ENCODE data around the gene WDR1.
A peak's percentile ranks its signal among the peaks of the same experiment; 100 is the strongest.

WDR1 gene

DNA sequence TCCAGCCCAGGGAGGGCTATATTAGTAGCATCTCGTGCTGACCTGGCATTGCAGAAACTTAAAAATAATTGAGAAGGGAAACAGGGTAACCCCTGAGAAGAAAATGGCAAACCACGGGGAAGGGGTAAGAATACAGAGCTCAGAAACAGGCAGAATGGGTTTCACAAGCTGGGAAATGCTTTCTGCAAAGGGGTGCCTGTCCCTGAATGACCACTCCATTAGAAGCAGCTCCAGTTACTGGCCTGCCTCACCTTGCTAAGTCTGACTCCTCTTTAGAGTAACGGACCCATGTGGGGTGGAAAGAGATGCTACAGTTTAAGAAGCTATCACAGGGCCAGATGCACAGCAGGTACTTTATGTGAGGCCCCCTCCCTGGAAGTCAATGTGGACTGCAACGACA lies 2.5 kb downstream of the WDR1 start:
- DNase-seq, result no peak

DNA sequence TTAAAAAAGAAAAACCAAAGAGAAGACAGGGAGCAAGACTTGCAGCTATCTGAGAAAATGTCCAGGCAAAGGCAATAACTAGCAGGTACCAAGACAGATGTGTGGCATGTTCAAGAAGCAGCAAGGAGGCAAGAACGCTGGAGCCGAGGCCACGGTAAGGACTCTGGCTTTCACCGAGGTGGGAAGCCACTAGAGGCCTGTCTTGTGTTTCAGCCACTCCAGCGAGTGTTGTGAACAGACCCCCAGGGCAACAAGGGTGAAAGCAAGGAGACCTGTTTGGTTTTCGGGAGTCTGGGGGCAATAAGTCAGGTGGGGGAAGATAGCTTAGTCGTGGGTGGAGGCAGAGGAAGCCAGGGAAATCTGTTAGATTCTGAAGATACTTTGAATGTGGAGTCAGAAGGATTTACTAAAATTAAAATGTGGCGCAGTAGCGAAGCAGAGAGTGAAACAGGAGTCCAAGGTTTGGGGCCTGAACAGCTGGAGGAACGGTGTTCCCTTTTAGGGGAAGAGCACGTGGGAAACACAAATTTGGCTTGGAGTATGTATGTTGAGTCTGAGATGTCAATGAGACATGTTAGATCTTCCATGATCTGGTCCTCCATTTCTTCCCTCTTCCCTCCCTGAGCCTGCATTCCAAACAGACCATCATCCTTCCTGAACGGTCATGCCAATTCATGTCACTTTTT lies 3.1 kb downstream of the WDR1 start:
- no peak for DNase-seq

DNA sequence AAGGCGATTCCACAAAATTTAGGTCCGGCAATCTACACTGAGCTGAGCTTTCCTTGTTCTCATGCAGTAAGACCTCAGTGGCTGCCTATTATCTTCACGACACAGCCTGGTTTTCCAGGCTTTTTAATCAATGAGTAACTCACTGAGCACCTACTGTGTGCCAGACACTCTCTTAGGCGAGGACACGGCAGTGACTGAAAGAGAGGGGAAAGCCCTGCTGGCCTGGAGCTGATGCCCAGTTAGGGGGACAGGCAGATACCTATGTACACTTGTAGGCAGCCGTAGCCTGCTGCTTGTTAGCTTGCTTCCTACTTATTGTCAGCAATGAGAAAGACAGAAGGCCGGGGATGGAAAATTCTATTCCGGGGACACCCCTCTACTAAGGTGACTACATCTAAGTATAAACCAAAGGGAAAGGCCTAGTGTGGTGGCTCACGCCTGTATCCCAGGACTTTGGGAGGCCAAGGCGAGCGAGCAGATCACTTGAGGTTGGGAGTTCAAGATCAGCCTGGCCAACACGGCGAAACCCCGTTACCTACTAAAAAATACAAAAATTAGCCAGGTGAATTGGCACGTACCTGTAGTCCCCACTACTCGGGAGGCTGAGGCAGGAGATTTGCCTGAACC lies 3.8 kb downstream of the WDR1 start:
- DNase-seq, result no peak

DNA sequence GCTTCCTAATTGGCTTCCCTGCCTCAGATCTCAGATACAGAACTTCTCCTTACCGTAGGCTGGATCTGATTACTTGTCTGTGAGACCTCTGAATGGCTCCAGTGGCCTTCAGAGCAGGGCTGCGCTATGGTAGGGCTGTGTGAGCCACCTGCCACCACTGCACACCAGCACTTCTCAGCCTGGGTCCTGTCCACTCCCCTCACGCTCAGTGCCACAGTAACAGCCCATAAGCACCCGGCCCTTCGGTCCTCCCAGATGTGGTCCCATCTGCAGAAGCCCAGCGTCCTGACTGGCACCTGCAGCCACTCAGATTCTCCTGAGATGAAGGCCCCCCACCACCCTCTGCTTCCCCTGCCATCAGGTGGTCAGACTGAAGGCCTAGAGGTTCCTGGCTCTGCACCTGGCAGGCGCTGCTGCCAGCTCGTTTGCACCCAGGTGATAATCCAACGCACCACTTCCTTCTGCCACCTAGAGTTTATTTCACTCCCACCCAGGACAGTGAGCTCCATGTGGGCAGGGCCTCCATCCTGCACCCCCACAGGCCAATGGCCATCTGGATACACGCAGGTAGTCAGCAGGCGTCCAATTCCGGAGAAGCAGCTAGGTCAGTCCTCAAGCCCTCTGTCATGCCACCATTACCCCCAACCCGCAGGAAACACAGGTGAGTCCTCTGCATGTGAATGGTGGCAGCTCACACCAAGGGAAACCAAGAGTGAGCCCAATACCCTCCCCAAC lies 5.4 kb downstream of the WDR1 start:
- no peak for DNase-seq

DNA sequence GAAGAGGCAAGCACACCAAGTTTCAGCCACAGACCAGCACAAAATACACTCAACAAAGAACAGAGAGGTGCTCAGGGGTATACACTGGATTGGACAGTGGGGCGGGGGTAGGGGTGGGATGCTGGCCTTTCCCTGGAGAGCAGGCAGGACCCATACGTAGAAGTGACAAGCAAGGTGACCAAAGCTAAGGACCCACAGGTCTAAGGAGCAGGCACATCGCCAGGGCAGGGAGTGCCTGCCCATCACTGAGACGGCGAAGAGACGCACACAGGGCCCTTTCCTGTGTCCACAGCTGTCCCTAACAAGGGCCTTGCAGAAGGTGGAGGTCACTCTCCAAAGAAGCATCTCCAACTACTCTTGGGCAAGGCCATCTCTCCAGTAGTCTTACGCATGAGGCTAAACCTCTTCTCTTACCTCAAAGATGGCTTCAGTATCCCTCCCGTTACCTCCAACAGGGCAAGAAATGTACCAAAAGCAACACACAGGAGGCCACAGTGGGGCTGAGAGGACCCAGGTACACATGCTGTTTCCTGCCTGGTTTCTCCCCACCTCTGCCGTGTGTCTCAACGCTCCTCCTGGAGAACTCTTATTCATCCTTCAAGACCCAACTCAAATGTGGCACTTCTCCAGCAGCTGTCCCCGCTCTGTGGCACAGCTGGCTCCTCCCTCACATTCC lies 6.5 kb downstream of the WDR1 start:
- DNase-seq, result no peak

DNA sequence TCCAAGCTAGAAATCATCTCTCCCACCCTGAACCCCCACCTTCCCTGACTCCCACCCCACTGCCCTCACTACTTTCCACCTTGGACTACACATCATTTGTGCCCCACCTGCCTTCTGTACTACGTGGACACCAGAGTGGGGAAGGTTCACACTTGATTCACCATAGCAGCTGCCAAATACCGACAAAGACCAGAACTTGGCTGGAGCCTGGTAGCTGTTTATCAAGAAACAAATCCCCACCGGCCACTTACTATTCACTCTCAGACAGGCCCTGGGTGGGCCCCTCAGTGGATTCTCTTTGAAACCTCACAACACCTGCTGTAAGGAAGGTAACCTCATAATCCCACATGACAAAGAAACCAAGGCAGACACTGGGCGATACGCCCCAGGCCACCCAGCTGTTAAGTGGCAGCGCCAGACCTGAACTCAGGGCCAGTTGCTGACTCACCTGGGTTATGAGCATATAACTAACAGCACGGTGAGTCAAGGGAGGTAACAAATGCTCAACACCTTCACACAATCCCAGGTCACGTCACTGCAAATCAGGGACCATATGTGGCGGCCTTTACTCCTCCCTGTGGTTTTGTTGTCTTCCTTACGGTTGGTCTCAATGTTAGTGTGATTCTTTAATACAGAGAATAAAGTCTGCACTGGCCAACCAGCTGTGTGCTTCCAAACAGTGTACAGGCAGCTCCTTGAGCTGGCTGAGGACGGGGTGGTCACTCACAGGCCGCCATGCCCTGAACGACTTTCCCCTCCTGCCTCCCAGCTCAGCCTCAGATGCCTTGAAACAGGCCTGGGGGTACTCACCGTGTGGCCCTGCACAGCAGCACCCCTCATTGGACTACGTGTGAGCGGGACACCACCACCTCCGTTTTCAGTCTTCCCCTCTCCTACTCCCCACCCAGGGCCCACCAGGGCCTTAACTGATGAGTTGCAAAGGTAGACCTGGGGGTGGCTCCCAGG lies 7.5 kb downstream of the WDR1 start:
- no peak for DNase-seq

DNA sequence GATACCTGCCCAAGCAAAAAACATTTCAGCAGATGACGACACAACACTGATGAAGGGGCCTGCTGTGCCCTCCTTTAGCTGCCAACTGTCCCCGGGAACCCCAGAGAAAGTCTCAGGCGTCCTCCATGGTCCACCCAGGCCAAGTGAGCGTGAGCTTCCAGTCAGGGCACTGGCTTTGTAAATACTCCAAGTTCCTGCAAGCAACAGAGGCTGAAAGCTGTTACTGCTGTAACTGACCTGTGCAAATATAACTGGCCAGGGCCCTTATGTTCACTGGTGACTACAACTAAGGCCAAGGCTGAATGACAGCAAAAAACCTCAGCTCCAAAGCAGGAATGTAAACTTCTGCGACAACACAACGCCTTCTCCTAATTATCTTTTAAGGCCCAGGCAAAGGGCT lies 8.2 kb downstream of the WDR1 start:
- no peak for DNase-seq

DNA sequence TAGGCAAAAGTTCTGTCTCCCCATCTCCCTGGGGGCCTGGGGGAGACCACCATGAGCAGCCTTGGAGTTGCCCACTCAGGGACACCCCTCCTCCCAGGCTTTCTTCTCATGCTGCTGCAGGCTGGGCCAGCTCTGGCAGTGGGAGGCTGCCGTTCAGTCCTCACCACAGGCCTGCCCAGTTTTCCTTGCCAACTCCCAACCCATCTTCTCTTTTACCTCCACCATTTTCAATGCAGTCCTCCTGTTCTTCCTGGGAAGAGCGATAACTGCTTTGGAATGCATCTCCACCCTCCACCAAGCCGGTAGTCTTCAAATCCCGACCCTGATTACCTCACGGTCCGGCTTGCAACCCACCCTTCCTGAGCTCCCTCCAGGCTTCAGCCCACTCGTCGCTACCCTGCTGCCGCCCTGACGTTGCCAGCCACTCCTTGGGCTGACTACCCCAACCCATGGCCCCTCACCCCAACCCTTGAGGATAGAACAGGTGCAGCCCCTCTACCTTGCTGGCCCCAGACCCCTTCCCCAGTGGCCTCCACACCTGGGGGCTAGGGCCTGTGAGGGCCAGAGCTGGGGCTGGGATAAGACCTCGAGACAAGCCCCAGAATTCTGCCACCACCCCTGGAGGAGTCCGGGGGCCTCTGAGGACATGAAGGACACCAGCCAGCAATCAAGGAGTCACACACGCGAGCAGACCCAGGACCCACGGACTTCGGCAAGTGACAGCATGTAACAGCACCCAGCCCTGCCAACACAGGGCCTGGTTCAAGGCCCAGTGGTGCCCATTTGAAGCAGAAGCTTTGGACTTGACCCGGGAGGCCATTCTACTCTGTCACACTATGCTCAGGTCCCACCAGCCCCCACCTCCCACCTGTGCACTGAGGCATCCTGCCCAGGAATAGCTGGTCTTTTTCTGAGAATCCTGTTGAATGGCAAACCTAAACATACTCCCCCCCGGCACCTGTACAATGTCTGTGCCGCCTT lies 9.2 kb downstream of the WDR1 start:
- DNase-seq, result no peak

DNA sequence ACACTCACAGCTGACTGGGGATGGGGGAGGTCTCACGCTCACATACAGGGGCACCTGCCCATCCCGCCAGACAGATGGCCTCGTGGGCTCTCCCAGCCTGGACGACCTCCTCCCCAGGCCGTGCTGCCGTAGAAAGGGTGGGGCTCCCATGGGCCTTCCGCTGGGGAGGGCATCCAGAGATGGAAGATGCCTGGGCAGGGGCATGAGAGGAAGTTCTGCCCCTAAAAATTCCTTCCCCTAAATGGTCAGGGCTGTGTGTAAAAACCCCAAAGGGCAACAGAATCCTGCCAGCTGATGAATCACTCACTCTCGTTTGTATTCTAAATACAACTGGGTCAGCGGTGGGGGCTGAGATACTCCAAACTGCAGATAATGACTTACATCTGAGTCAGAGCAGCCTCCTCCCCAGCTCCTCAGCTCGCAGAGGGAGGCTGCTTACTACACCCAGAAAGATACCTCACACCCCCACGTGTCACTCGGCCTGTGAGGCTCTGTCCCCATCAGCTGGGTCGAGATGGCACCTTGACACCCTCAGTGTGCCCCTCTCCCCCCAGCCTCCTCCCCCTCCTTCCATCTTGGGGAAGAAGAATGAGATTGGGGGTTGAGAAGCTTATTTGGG lies 10.1 kb downstream of the WDR1 start:
- peak in 2 of 14 donors; percentile 68 to 77 for DNase-seq

DNA sequence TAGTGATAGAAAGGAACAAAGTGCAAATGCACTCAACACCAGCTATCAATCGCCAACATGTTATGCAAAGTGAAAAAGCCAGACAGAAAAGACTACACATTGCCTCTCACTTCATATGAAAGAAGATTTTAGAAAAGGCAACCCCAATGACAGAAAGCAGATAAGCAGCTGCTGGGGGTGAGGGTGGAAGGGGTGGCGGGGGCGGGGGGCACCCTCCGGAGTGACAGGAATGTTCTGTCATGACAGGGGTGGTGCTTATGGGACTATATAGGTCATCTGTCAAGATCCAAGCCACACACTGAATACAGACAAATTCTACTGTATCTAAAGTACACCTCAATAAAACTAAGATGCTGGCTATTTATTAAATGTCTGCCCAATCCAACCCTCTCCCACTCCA lies 10.7 kb downstream of the WDR1 start:
- DNase-seq, result no peak

DNA sequence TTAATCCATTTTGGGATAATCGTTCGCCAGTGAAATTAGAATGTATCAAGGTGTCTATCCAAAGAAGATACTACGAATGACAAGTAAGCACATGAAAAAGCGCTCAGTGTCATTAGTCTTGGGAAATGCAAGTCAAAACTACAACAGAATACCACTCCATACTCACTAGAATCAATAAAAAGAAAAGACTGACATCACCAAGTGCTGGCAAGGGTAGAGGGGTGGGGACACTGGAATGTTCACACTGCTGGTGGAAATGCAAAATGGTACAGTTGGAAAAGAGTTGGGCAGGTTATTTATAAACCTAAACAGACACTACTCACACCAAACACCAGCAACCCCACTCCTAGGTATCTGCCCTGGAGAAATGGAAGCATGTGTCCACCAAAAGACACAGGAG lies 11.2 kb downstream of the WDR1 start:
- no peak for DNase-seq

DNA sequence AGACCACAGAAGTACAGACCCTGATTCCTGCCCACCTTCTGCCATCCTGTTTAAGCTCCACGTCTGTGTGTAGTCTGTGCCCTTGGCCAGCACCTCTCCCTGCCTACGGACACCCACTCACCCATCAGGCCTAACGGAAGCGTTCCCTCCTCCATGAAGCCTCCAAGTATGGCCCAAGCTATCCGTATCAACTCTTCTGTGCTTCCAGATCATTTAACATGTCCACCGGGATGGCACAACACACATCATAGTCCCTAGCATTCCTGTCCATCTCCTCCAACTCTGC lies 11.7 kb downstream of the WDR1 start:
- no peak for DNase-seq

DNA sequence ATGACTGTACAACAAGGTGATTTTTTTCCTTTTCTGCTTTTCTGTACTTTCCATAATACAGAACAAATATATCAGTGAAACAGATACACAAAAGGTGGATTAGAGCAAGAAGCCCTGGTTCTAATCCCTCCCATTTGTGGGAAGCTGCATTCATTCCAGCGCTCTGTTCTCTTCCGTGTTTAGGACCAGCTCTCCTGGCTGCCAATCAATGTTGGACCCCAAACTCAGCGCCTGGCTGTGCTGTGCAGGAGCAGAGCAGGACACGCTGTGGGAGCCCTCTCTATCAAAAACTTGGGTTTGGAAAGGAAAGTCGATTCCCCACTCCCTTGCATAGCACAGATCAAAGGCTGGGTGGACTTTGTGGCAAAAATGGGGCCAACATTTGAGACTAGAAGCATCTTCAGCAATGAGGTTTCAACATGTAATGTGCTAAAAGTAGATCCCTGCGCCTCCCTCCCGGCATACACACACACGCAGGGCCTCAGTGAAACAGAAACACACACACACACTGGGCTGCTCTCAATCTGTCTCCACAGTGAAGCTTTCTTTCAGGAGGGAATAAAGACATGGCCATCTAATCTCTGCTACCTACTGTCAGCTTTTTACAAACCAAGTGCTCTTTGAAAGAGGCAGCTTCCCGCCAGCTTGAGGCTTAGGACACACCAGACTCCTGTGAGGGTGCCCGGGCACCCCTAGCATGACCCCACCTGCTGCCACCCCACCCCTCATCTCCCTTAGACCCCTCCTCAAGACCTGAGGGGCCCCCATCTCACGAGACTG lies 12.2 kb downstream of the WDR1 start:
- no peak for DNase-seq

DNA sequence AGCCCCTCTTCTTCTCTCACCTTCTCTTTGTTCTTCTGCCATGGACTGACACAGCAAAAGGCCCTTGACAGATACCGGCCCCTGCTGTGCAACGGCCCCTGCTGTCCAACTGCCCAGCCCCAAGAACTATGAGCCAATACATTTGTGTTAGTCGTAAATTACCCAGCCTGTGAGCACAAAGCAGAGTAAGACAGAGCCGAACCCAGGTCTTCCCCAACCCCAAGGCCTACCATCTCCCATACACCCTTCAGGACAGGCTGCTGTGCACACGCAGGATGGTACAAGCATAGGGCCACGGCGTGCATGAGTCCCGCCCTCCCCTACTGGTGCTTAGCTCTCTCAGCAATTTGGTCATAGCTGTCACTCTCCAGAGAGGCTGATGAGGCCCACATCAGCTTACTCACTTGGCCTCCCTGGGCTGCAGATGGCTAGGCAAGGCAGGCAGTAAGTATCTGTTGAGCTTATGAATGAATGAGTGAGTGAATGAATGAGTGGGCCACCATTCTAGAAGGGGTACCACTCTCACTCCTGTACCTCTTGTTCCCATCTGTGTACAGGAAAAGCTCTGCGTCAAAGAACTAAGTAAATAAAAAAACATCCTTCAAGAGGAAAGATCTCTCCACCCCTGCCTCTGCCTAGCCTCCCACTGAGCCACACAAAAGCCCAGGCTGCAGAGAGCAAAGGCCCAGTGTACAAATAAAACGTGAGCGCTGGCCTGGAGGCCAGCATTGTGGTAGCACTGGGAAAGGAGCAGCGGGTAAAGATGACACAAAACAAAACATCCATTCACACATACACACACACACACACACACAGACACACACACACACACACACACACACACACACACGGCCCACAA lies 13.9 kb downstream of the WDR1 start:
- no peak for DNase-seq

DNA sequence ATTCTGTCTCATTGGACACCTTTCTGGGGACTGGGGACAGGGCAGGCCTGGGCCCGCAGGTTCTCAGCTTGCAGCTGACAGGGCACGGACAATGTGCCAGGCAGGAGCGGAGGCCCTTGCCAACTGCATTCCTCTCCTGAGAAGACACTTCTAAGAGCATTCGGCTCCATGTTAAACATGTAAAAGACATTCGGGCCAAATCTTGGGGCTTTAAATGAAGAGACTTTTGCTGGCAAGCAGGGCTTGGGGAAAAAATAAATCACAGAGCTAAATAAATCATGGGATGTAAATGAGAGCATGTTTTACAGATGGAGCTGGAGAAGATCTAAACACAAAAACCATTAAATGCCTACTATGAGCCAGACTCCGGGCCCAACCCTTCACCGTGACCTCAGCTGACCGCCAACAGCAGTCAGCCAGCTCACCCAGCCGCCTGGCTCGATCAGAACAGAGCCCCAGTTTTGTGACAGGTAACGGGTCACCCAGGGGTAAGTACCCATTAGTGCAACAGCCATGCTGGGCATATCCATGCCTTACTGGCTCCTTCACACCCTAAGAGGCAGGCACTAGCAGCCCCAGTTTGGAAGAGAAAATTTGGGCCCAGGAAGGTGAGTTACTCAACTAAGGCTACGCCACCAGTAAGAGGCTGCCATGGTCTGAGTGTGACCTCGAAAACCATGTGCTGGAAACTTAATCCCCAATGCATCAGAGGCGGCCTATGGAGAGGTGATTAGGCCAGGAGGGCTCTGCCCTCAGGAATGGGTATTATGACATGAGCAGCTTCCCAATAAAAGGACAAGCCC lies 14.7 kb downstream of the WDR1 start:
- DNase-seq, result peak in 1 of 14 donors; percentile 19

DNA sequence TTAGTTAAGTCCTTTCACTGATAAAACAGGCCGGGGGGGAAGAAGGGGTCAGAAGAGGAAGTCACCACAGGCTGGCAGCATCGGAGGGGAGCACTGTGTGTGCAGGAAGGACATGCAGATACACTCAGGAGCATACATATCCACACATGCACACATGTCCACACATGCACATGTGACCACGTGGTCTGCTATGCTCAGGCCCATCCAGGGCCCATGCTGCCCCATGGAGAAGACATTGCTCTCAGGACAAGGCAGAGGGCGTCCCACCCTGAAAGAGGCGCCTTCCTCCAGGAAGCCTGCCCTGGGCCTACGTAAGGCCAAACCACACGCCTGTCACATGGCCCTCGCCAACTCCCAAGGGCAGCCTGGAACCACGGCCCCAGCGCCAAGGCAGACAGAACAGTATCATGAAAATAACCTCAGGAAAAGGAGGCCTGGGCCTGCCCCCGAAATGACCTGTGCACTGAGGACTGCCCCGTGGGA lies 15.8 kb downstream of the WDR1 start:
- DNase-seq, result peak in 6 of 14 donors; percentile 13 to 58 (median 33)

DNA sequence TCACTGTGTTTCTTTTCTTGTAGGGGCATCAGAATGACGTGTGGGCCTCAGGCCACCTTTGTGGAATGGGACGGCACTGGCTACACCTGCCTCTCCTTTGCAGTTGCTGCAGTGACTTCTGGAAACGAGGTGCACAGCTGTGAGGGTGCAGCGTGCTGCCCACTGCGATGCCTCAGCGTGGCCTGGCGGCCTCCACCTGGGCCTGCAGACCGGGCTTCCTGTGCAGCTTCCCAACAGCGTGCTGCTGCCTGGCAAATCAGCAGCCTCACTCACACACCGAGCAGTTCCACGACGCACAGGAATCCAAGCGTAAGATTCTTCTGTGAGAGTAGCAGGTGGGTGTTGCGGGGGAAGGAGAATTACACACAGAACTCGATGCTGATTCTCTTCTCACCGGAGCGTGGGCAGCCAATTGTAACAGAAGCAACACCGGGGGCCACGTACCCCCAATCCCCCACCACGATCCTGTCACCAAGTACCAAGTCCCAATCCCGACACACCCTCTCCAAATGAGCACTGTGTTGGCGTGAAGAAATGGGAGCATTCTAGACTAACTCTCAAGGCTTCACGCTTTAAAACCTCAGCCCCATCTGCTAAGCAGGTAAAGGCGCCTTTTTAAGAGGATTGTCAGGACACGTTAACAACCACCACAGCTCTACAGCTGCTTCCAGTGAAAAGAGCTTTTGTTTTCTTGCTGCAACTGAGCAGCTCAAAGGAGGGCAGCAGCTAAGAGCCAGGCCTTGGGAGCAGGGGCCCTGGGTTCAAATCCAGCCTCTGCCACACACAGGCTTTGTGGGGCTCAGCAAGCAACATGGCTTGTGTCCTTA lies 16.9 kb downstream of the WDR1 start:
- DNase-seq, result no peak
